H9 (cell line): Measurements from ENCODE around the gene PRPSAP2. TPM values are rescaled to one million over a fixed set of nuclear protein-coding genes. Genes with fewer than 3 reads are reported as not detected.
A peak's percentile ranks its signal among the peaks of the same experiment; 100 is the strongest.

Source experiments
- DNase-seq: peaks from one replicate; pipeline ENCODE4 v3.0.0-alpha.2; 2017
- H2AFZ ChIP-seq: one replicate; pipeline ENCODE4 v1.6.1; 2013; ENCODE audit warnings: mild to moderate bottlenecking, low read length, control low read depth, moderate library complexity
- H2AK5ac ChIP-seq: 2 replicates; pipeline ENCODE4 v1.6.1; 2013; ENCODE audit warnings: low read length, control low read depth, mixed read lengths; ENCODE audit not compliant: insufficient read length
- H2BK120ac ChIP-seq: one replicate; pipeline ENCODE4 v1.6.1; 2013; ENCODE audit warnings: low read depth, mild to moderate bottlenecking, low read length, control low read depth, inconsistent platforms; ENCODE audit not compliant: poor library complexity, severe bottlenecking
- H2BK12ac ChIP-seq: 2 replicates; pipeline ENCODE4 v1.6.1; 2013; ENCODE audit warnings: low read length, control low read depth, mixed read lengths, low read depth; ENCODE audit not compliant: insufficient read length
- H2BK15ac ChIP-seq: 2 replicates; pipeline ENCODE4 v1.6.1; 2013; ENCODE audit warnings: low read depth, low read length, control low read depth
- H2BK20ac ChIP-seq: one replicate; pipeline ENCODE4 v1.6.1; 2013; ENCODE audit warnings: low read depth, mild to moderate bottlenecking, low read length, control low read depth, inconsistent platforms; ENCODE audit not compliant: poor library complexity, severe bottlenecking
- H2BK5ac ChIP-seq: 2 replicates; pipeline ENCODE4 v1.6.1; 2013; ENCODE audit warnings: low read length, control low read depth, mixed read lengths; ENCODE audit not compliant: insufficient read length
- H3K14ac ChIP-seq: 2 replicates; pipeline ENCODE4 v1.6.1; 2013; ENCODE audit warnings: low read length, control low read depth; ENCODE audit not compliant: insufficient read depth
- H3K18ac ChIP-seq: 2 replicates; pipeline ENCODE4 v1.6.1; 2013; ENCODE audit warnings: low read depth, mild to moderate bottlenecking, mixed read lengths, low read length, control low read depth; ENCODE audit not compliant: insufficient read length
- H3K23ac ChIP-seq: 2 replicates; pipeline ENCODE4 v1.6.1; 2013; ENCODE audit warnings: low read length, control low read depth, mixed read lengths, low read depth; ENCODE audit not compliant: insufficient read length
- H3K23me2 ChIP-seq: 2 replicates; pipeline ENCODE4 v1.6.1; 2013; ENCODE audit warnings: low read depth, mild to moderate bottlenecking, mixed read lengths, low read length, control low read depth; ENCODE audit not compliant: insufficient read length, poor library complexity, severe bottlenecking
- H3K27ac ChIP-seq: 2 replicates; pipeline ENCODE4 v1.5.1; 2013; ENCODE audit warnings: low read length, control low read depth, mixed read lengths, low read depth; ENCODE audit not compliant: insufficient read length
- H3K27me3 ChIP-seq: 2 replicates; pipeline ENCODE4 v1.6.1; 2013; ENCODE audit warnings: low read length, control low read depth, inconsistent platforms; ENCODE audit not compliant: insufficient read depth
- H3K4ac ChIP-seq: 2 replicates; pipeline ENCODE4 v1.6.1; 2013; ENCODE audit warnings: low read depth, mild to moderate bottlenecking, control low read depth, inconsistent platforms, low read length, moderate library complexity
- H3K4me1 ChIP-seq: 2 replicates; pipeline ENCODE4 v1.6.1; 2013; ENCODE audit warnings: low read length, control low read depth, inconsistent platforms; ENCODE audit not compliant: insufficient read depth
- H3K4me2 ChIP-seq: 2 replicates; pipeline ENCODE4 v1.6.1; 2013; ENCODE audit warnings: low read length, control low read depth, mixed read lengths; ENCODE audit not compliant: insufficient read length, insufficient read depth
- H3K56ac ChIP-seq: 2 replicates; pipeline ENCODE4 v1.6.1; 2013; ENCODE audit warnings: low read depth, mild to moderate bottlenecking, mixed read lengths, low read length, control low read depth; ENCODE audit not compliant: insufficient read length
- H3K79me1 ChIP-seq: 2 replicates; pipeline ENCODE4 v1.6.1; 2013; ENCODE audit warnings: low read depth, mild to moderate bottlenecking, moderate library complexity, low read length, control low read depth, inconsistent platforms; ENCODE audit not compliant: insufficient read depth, poor library complexity, severe bottlenecking
- H3K79me2 ChIP-seq: 2 replicates; pipeline ENCODE4 v1.6.1; 2013; ENCODE audit warnings: low read length, control low read depth, inconsistent platforms; ENCODE audit not compliant: insufficient read depth
- H3K9ac ChIP-seq: 2 replicates; pipeline ENCODE4 v1.6.1; 2013; ENCODE audit warnings: low read length, control low read depth, mixed read lengths; ENCODE audit not compliant: insufficient read length; ENCODE audit errors: extremely low read depth
- H3K9me3 ChIP-seq: one replicate; pipeline ENCODE4 v1.6.1; 2013; ENCODE audit warnings: low read depth, low read length, inconsistent platforms; ENCODE audit not compliant: control insufficient read depth
- H3T11ph ChIP-seq: one replicate; pipeline ENCODE4 v1.6.1; 2013; ENCODE audit warnings: mild to moderate bottlenecking, low read length, control low read depth, inconsistent platforms
- H4K20me1 ChIP-seq: one replicate; pipeline ENCODE4 v1.6.1; 2013; ENCODE audit not compliant: control insufficient read depth, insufficient read length, insufficient read depth
- H4K5ac ChIP-seq: 2 replicates; pipeline ENCODE4 v1.6.1; 2013; ENCODE audit warnings: low read depth, mild to moderate bottlenecking, mixed read lengths, low read length, control low read depth; ENCODE audit not compliant: insufficient read length
- H4K8ac ChIP-seq: replicated peaks from 2 replicates; pipeline ENCODE4 v1.6.1; 2013; ENCODE audit warnings: low read length, control low read depth, mixed read lengths, low read depth; ENCODE audit not compliant: insufficient read length
- H4K91ac ChIP-seq: 2 replicates; pipeline ENCODE4 v1.6.1; 2013; ENCODE audit warnings: low read depth, mild to moderate bottlenecking, moderate library complexity, mixed read lengths, low read length, control low read depth; ENCODE audit not compliant: insufficient read length
- H3K27ac Mint-ChIP-seq, 3 experiments: 2 replicates in 2 of 3; 3 replicates in 1 of 3; pipeline ENCODE4 v1.8.0; 2020 to 2021; ENCODE audit warnings: mixed read lengths in 3 of 3, mild to moderate bottlenecking in 1 of 3, moderate library complexity in 1 of 3
- H3K27me3 Mint-ChIP-seq: 2 replicates; pipeline ENCODE4 v1.8.0; 2021; ENCODE audit warnings: low read depth, mild to moderate bottlenecking, moderate library complexity, mixed read lengths
- H3K36me3 Mint-ChIP-seq, 3 experiments: 2 replicates in 2 of 3; 3 replicates in 1 of 3; pipeline ENCODE4 v1.8.0; 2020 to 2021; ENCODE audit warnings: low read depth in 3 of 3, mixed read lengths in 3 of 3; ENCODE audit not compliant: insufficient read depth in 1 of 3
- H3K4me1 Mint-ChIP-seq, 2 experiments: 2 replicates each; pipeline ENCODE4 v1.8.0; 2020; ENCODE audit warnings: mixed read lengths in 2 of 2
- H3K4me3 Mint-ChIP-seq, 2 experiments: 2 replicates in 1 of 2; 3 replicates in 1 of 2; pipeline ENCODE4 v1.8.0; 2020 to 2021; ENCODE audit warnings: mild to moderate bottlenecking in 2 of 2, mixed read lengths in 2 of 2, moderate library complexity in 1 of 2
- H3K9me3 Mint-ChIP-seq, 2 experiments: 2 replicates in 1 of 2; 3 replicates in 1 of 2; pipeline ENCODE4 v1.8.0; 2020; ENCODE audit warnings: mild to moderate bottlenecking in 2 of 2, mixed read lengths in 2 of 2, moderate library complexity in 1 of 2
- CTCF ChIP-seq: fragments of 200-600 bp; sonication (generic); conservative IDR thresholded peaks from 3 replicates; pipeline ENCODE4 v1.8.0; 2021; ENCODE audit warnings: antibody characterized with exemption, mild to moderate bottlenecking
- WGBS: extraction: QIAGEN DNeasy Blood & Tissue Kit; methylation state at CpG from one replicate; pipeline ENCODE4 v1.1.7; 2013; ENCODE audit warnings: missing lambda C conversion rate, low lambda C conversion rate, mixed read lengths; ENCODE audit not compliant: insufficient read length; ENCODE audit errors: extremely low coverage; 5-methylcytosine and 5-hydroxymethylcytosine counted together
- total RNA-seq: library from RNA; stranded (reverse); gene quantifications from 2 replicates; pipeline ENCODE4 v1.2.1, GENCODE V29; 2021

PRPSAP2 gene
- total RNA-seq, 1 experiment from 2014 or later: 58.0 TPM

GRCh38 chr17:18964550-18964949 lies 106.6 kb downstream of the PRPSAP2 start:
- H3K23ac ChIP-seq: no peak overlapping the region
- no peak overlapping the region for H3K27ac ChIP-seq
- Mint-ChIP-seq H3K27ac (peak overlapping the region in 1 of 3 experiments; percentile 81; a peak in 1 of 7 replicates), H3K36me3 (peaks cover 0 to 4% (median 2%) of the 10 kb centered on the region in 3 experiments; a peak in 1 of 7 replicates), H3K4me3 (no peak overlapping the region; a peak in 1 of 5 replicates), H3K9me3 (no peaks in the 10 kb centered on the region), H3K27me3 (no peaks in the 10 kb centered on the region), H3K4me1 (peaks cover 30 to 35% of the 10 kb centered on the region in 2 experiments)
- H2BK15ac ChIP-seq: no peak overlapping the region
- H3K9me3 ChIP-seq: no peaks in the 10 kb centered on the region
- H3K23me2 ChIP-seq: no peaks in the 10 kb centered on the region
- WGBS: no CpG with 5 or more reads among the region's 9 CpGs
- no peaks in the 10 kb centered on the region for H4K20me1 ChIP-seq
- no peak overlapping the region for H3K56ac ChIP-seq
- H3T11ph ChIP-seq: no peak overlapping the region
- H2BK5ac ChIP-seq: no peak overlapping the region
- no peak overlapping the region for H2BK20ac ChIP-seq
- no peak overlapping the region for H3K4ac ChIP-seq
- no peak overlapping the region for H3K4me2 ChIP-seq
- no peak overlapping the region for H2AK5ac ChIP-seq
- no peak overlapping the region for H3K9ac ChIP-seq
- H4K5ac ChIP-seq: no peak overlapping the region
- no peak overlapping the region for H2BK120ac ChIP-seq
- H3K27me3 ChIP-seq: no peaks in the 10 kb centered on the region
- H3K18ac ChIP-seq: no peak overlapping the region
- H3K14ac ChIP-seq: no peak overlapping the region
- no peaks in the 10 kb centered on the region for H3K79me1 ChIP-seq
- no peaks in the 10 kb centered on the region for H3K4me1 ChIP-seq
- H4K8ac ChIP-seq: no peak overlapping the region
- H2BK12ac ChIP-seq: no peak overlapping the region
- no peak for TF ChIP-seq CTCF
- DNase-seq: no peak
- H4K91ac ChIP-seq: no peak overlapping the region
- H3K79me2 ChIP-seq: no peaks in the 10 kb centered on the region
- no peak overlapping the region for H2AFZ ChIP-seq
